B cell (primary cell): ENCODE data around the gene NR1H2.

Source experiments
- CTCF ChIP-seq: fragments of 200-600 bp; IDR thresholded peaks from one replicate; pipeline ENCODE4 v1.8.0; 2022; ENCODE audit warnings: antibody characterized with exemption, mild to moderate bottlenecking
- EZH2 ChIP-seq: IDR thresholded peaks from 2 replicates; pipeline ENCODE4 v1.6.1; 2012; ENCODE audit warnings: borderline replicate concordance, low read depth, mild to moderate bottlenecking, moderate library complexity, low read length; ENCODE audit not compliant: insufficient read depth, poor library complexity, severe bottlenecking

GRCh38 chr19:50394017-50394416, 17.8 kb downstream of the NR1H2 start:
- no peak for TF ChIP-seq CTCF
- no peak for TF ChIP-seq EZH2
